ENCODE measurements around the gene OGFR. TPM values are rescaled to one million over a fixed set of nuclear protein-coding genes. Genes with fewer than 3 reads are reported as not detected.

Gene OGFR
- total RNA-seq, 5 donors from 2014 or later (not counting 1 experiment from before 2014, with no cell fraction given) = 46.5 to 91.1 (median 83.0) TPM

GRCh38 chr20:62807444-62808210 lies 3.0 kb downstream of the OGFR start:
- H3K36me3 ChIP-seq (ENCODE audit: control insufficient read depth in 2 of 2, extremely low read depth in 1 of 2, insufficient read depth in 1 of 2, low read length in 1 of 2) = peaks cover 25 to 58% of the 10 kb centered on the region in 2 donors
- H3K4me3 Mint-ChIP-seq = peak overlapping the region; percentile 28 to 78 (median 63)
- peak overlapping the region in 1 of 2 donors; percentile 44 for H3K27ac Mint-ChIP-seq
- ATAC-seq (replicated peaks in 1 of 4) (no peak), DNase-seq (no peak)
- no peaks in the 10 kb centered on the region for H3K27me3 ChIP-seq (replicated peaks in 1 of 2; ENCODE audit: control insufficient read depth in 2 of 2, extremely low read depth in 1 of 2, insufficient read depth in 2 of 2, low read length in 1 of 2)
- H3K27ac ChIP-seq (ENCODE audit: low read length) = no peak overlapping the region
- POLR2A ChIA-PET = interaction anchor here in 1 of 2 donors (0.6 kb wide), 1 partner anchor 257 kb away, joined by 5 read pairs; no protein-coding TSS in a partner anchor
- H3K4me1 ChIP-seq (ENCODE audit: control insufficient read depth in 1 of 2, extremely low read depth in 1 of 2, insufficient read depth in 2 of 2, low read length in 2 of 2) = peaks cover 6 to 53% of the 10 kb centered on the region in 2 experiments
- no peaks in the 10 kb centered on the region for H3K9me3 ChIP-seq
- peaks cover 29 to 32% (median 29%) of the 10 kb centered on the region in 3 donors for H3K4me1 Mint-ChIP-seq
- WGBS (ENCODE audit: insufficient coverage) = 90% methylated on average over 21 of the region's 23 CpGs
- peaks cover 11% of the 10 kb centered on the region for H3K36me3 Mint-ChIP-seq
- CTCF ChIA-PET = interaction anchor here (0.6 to 1.6 kb wide), 6 partner anchors 13 to 797 kb away, joined by 3 to 12 read pairs (median 6); no protein-coding TSS in a partner anchor
- H3K9me3 Mint-ChIP-seq = no peaks in the 10 kb centered on the region
- H3K27me3 Mint-ChIP-seq = no peaks in the 10 kb centered on the region
- no peak overlapping the region for H3K4me3 ChIP-seq (ENCODE audit: control insufficient read depth in 1 of 2, extremely low read depth in 1 of 2, low read length in 1 of 2)

GRCh38 chr20:62808211-62808865 lies 3.7 kb downstream of the OGFR start:
- Mint-ChIP-seq H3K4me1 (peaks cover 29 to 31% (median 29%) of the 10 kb centered on the region in 3 donors), H3K27ac (peak overlapping the region; percentile 68 to 75), H3K36me3 (peaks cover 11% of the 10 kb centered on the region), H3K9me3 (no peaks in the 10 kb centered on the region), H3K27me3 (no peaks in the 10 kb centered on the region), H3K4me3 (peak overlapping the region; percentile 42 to 63 (median 62))
- H3K4me1 ChIP-seq (ENCODE audit: control insufficient read depth in 1 of 2, extremely low read depth in 1 of 2, insufficient read depth in 2 of 2, low read length in 2 of 2) = peaks cover 6 to 53% of the 10 kb centered on the region in 2 experiments
- 44% methylated on average over 13 of the region's 21 CpGs for WGBS (ENCODE audit: insufficient coverage)
- no peaks in the 10 kb centered on the region for H3K9me3 ChIP-seq
- peaks cover 28 to 60% of the 10 kb centered on the region in 2 donors for H3K36me3 ChIP-seq (ENCODE audit: control insufficient read depth in 2 of 2, extremely low read depth in 1 of 2, insufficient read depth in 1 of 2, low read length in 1 of 2)
- no peak overlapping the region for H3K4me3 ChIP-seq (ENCODE audit: control insufficient read depth in 1 of 2, extremely low read depth in 1 of 2, low read length in 1 of 2)
- ATAC-seq (replicated peaks in 1 of 4) (peak; percentile 35 to 47 (median 40)), DNase-seq (peak; percentile 22 to 82 (median 67))
- POLR2A ChIA-PET = interaction anchor here in 1 of 2 donors (0.6 kb wide), 1 partner anchor 258 kb away, joined by 5 read pairs; no protein-coding TSS in a partner anchor
- no peaks in the 10 kb centered on the region for H3K27me3 ChIP-seq (replicated peaks in 1 of 2; ENCODE audit: control insufficient read depth in 2 of 2, extremely low read depth in 1 of 2, insufficient read depth in 2 of 2, low read length in 1 of 2)
- H3K27ac ChIP-seq (ENCODE audit: low read length) = no peak overlapping the region
- CTCF ChIA-PET = interaction anchor here (0.6 to 1.6 kb wide), 8 partner anchors 14 to 797 kb away, joined by 3 to 12 read pairs (median 4); no protein-coding TSS in a partner anchor

GRCh38 chr20:62809530-62810428 lies 5.1 kb downstream of the OGFR start:
- Mint-ChIP-seq H3K36me3 (peaks cover 11% of the 10 kb centered on the region), H3K27me3 (peaks cover 0 to 2% of the 10 kb centered on the region in 2 donors), H3K27ac (no peak overlapping the region), H3K4me3 (no peak overlapping the region), H3K9me3 (no peaks in the 10 kb centered on the region), H3K4me1 (peaks cover 20 to 27% (median 22%) of the 10 kb centered on the region in 3 donors)
- Histone ChIP-seq H3K27ac (ENCODE audit: low read length) (no peak overlapping the region), H3K4me1 (ENCODE audit: control insufficient read depth in 1 of 2, extremely low read depth in 1 of 2, insufficient read depth in 2 of 2, low read length in 2 of 2) (peaks cover 6 to 53% of the 10 kb centered on the region in 2 experiments), H3K9me3 (no peaks in the 10 kb centered on the region), H3K27me3 (replicated peaks in 1 of 2; ENCODE audit: control insufficient read depth in 2 of 2, extremely low read depth in 1 of 2, insufficient read depth in 2 of 2, low read length in 1 of 2) (peaks cover 0 to 7% of the 10 kb centered on the region in 2 experiments), H3K36me3 (ENCODE audit: control insufficient read depth in 2 of 2, extremely low read depth in 1 of 2, insufficient read depth in 1 of 2, low read length in 1 of 2) (peaks cover 34 to 63% of the 10 kb centered on the region in 2 donors), H3K4me3 (ENCODE audit: control insufficient read depth in 1 of 2, extremely low read depth in 1 of 2, low read length in 1 of 2) (no peak overlapping the region)
- DNase-seq (no peak), ATAC-seq (replicated peaks in 1 of 4) (no peak)
- ChIA-PET CTCF (interaction anchor here in 1 of 2 donors (0.8 kb wide), 1 partner anchor 162 kb away, joined by 3 read pairs; no protein-coding TSS in a partner anchor), POLR2A (interaction anchor here in 1 of 2 donors (0.6 kb wide), 1 partner anchor 20 kb away, joined by 4 read pairs; no protein-coding TSS in a partner anchor)
- 95% methylated on average over 13 of the region's 24 CpGs for WGBS (ENCODE audit: insufficient coverage)

- Histone ChIP-seq H3K4me3 (ENCODE audit: control insufficient read depth in 1 of 2, extremely low read depth in 1 of 2, low read length in 1 of 2) (no peak overlapping the region), H3K9me3 (no peaks in the 10 kb centered on the region), H3K27me3 (replicated peaks in 1 of 2; ENCODE audit: control insufficient read depth in 2 of 2, extremely low read depth in 1 of 2, insufficient read depth in 2 of 2, low read length in 1 of 2) (peaks cover 0 to 23% of the 10 kb centered on the region in 2 experiments), H3K4me1 (ENCODE audit: control insufficient read depth in 1 of 2, extremely low read depth in 1 of 2, insufficient read depth in 2 of 2, low read length in 2 of 2) (peaks cover 6 to 58% of the 10 kb centered on the region in 2 experiments), H3K36me3 (ENCODE audit: control insufficient read depth in 2 of 2, extremely low read depth in 1 of 2, insufficient read depth in 1 of 2, low read length in 1 of 2) (peaks cover 34 to 63% of the 10 kb centered on the region in 2 donors), H3K27ac (ENCODE audit: low read length) (no peak overlapping the region)
- ChIA-PET POLR2A (no interaction called here), CTCF (no interaction called here)
- Mint-ChIP-seq H3K9me3 (no peaks in the 10 kb centered on the region), H3K36me3 (peaks cover 11% of the 10 kb centered on the region), H3K27me3 (peaks cover 0 to 14% of the 10 kb centered on the region in 2 donors), H3K27ac (no peak overlapping the region), H3K4me3 (no peak overlapping the region), H3K4me1 (peaks cover 16 to 30% (median 28%) of the 10 kb centered on the region in 3 donors)
- DNase-seq (no peak), ATAC-seq (replicated peaks in 1 of 4) (no peak)
- 98% methylated on average over 18 of the region's 21 CpGs for WGBS (ENCODE audit: insufficient coverage)
Observed at GRCh38 chr20:62811320-62811719, 6.7 kb downstream of the OGFR start.

- Mint-ChIP-seq H3K27ac (no peak overlapping the region), H3K4me1 (peaks cover 12 to 28% (median 24%) of the 10 kb centered on the region in 3 donors), H3K36me3 (peaks cover 11% of the 10 kb centered on the region), H3K4me3 (peak overlapping the region in 1 of 3 donors; percentile 5), H3K9me3 (no peaks in the 10 kb centered on the region), H3K27me3 (peaks cover 0 to 16% of the 10 kb centered on the region in 2 donors)
- peaks cover 34 to 62% of the 10 kb centered on the region in 2 donors for H3K36me3 ChIP-seq (ENCODE audit: control insufficient read depth in 2 of 2, extremely low read depth in 1 of 2, insufficient read depth in 1 of 2, low read length in 1 of 2)
- WGBS (ENCODE audit: insufficient coverage) = 92% methylated on average over 4 of the region's 10 CpGs
- ChIA-PET POLR2A (no interaction called here), CTCF (no interaction called here)
- H3K27ac ChIP-seq (ENCODE audit: low read length) = no peak overlapping the region
- peaks cover 0 to 27% of the 10 kb centered on the region in 2 experiments for H3K27me3 ChIP-seq (replicated peaks in 1 of 2; ENCODE audit: control insufficient read depth in 2 of 2, extremely low read depth in 1 of 2, insufficient read depth in 2 of 2, low read length in 1 of 2)
- peaks cover 4 to 58% of the 10 kb centered on the region in 2 experiments for H3K4me1 ChIP-seq (ENCODE audit: control insufficient read depth in 1 of 2, extremely low read depth in 1 of 2, insufficient read depth in 2 of 2, low read length in 2 of 2)
- no peak overlapping the region for H3K4me3 ChIP-seq (ENCODE audit: control insufficient read depth in 1 of 2, extremely low read depth in 1 of 2, low read length in 1 of 2)
- DNase-seq (no peak), ATAC-seq (replicated peaks in 1 of 4) (no peak)
- no peaks in the 10 kb centered on the region for H3K9me3 ChIP-seq
Observed at GRCh38 chr20:62811720-62812119, 7.1 kb downstream of the OGFR start.

Measured in T-cell (primary cell).